ENCODE results near the gene KANSL3.
"Not testable (repeated sequence)": the region's sequence is repeated elsewhere in the genome, so short reads cannot be mapped to it uniquely, and the experiment has no call there.

KANSL3 gene

GRCh38 chr2:96638144-96639121, at the start of gene KANSL3:
Gene KANSL3, minus strand, starts transcription at chr2:96638312. Its CDS starts 1,177 bp downstream, at chr2:96637135.
- DNase-seq: peak; percentile 76 to 85

DNA sequence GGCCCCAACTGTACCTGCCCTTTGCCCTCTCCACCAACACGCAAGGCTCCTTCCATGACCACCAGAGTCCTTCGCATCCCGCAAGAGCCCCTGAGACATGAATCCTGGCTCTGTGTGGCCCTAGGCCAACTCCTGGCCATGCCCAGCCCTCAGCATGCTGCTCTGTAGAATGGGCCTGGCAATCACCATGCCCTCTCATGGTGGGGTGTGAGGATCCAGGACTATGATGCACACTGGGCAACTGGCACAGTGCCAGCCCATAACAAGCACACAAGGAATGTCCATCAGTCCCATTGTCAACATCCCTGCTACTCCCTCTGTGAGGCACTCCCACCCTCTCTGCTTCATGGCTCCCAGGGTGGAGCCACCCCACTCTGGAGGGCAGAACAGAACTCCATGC, 49.2 kb upstream of the KANSL3 start:
- DNase-seq: no peak

GRCh38 chr2:96685577-96686459, 47.7 kb upstream of the KANSL3 start:
- DNase-seq: peak; percentile 76 to 86

DNA sequence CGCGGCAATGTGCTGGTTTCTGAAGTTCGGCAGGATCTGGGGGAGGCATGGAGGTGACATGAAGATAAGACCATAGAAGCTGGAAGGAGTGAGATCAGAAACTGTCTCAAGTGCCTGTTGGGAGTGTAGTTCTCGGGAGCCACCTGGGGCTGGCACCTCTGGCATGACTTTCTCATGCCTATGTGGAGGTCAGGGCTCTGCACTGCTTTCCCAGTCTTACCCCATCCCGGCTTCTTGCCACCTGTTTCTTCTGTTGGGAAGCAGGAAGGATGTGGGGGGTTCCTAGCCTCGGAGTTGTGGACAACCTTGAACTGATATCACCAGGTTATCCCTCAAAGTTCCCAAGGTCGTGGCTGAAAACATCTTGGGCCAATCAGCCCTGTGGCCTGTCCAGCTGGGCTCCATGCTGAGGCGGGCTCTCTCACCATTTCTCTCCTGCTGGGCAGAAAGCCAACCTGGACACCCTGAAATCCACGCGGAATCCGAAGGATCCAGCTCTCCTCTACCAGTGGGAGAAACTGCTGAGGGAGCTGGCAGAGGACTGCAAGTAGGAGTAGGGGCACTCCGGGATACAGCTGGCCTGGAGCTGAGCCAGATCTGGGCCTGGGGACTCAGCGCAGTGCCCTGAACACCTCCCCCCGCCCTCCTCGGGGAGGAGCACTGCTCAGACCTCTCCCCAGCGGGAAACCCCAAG, 46.9 kb upstream of the KANSL3 start:
- peak in 1 of 2 experiments; percentile 38 for DNase-seq

DNA sequence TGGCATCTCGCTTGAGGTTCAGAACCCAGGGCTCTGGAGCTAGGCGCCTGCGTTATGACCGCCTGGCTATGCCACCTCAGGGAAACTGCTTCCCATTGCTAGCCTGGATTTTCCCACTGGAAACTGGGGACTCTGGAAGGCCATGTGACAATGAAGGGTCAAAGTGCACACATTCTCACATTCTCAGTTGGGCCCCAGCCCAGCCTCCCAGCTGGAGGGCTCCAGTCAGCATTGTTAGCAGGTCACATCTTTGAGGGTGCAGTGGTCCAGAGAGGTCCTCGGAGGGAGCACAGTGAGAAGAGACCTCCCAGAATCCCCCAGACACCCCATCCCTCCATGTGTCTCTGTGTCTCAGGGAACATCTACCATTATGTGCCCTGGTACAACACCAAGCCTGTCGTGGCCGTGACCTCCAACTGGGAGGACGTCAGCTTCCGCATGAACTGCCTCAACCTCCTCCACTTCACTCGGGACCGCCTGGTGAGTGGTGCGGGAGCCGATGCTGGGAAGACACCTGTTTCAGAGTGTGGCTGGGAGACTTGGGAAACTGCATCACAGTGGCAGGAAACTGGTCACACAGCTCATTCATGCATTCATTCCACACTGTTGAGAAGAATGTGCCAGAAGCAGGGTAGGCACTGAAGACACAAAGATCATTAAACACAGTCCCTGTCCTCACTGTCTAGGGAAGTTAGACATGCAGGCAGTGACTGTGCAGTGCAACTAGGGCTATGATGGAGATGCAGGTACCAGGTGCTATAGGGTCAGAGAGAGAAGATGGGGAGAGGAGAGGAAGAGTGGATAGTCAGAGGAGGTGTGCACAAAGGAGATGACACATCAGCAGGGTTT, 46.1 kb upstream of the KANSL3 start:
- no peak for DNase-seq

DNA sequence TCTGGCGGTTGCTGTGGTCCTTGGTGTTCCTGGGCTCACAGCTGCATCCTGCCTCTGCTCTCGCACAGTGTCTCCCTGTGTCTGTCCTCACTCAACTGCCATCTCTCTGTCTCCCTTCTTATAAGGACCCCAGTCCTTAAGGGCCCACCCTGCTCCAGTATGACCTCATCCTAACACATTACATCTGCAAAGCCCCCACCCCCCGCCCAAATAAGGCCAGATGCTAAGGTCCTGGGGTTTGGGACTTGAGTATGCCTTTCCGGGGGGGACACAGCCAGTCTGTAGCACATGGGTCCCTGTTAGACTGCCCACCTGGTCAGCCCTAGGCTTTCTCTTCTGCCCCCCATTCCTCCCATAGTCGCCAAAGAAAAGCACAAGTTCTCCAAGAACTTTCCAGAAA, 45.2 kb upstream of the KANSL3 start:
- no peak for DNase-seq

DNA sequence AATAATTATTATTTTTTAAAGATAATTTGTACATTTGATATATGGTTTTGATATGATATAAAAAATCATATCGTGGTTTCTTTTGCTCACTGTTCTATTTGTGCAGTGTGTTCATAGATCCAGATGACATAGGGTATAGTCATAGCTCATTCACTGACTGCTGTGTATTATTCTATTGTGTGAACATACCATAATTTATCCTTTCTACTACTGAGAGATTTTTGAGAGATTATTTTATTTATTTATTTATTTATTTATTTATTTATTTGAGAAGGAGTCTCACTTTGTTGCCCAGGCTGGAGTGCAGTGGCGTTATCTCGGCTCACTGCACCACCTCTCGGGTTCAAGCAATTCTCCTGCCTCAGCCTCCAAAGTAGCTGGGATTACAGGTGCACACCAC, 43.4 kb upstream of the KANSL3 start:
- no peak for DNase-seq

- no peak for DNase-seq
Measured at GRCh38 chr2:96680561-96681141, 42.5 kb upstream of the KANSL3 start.

DNA sequence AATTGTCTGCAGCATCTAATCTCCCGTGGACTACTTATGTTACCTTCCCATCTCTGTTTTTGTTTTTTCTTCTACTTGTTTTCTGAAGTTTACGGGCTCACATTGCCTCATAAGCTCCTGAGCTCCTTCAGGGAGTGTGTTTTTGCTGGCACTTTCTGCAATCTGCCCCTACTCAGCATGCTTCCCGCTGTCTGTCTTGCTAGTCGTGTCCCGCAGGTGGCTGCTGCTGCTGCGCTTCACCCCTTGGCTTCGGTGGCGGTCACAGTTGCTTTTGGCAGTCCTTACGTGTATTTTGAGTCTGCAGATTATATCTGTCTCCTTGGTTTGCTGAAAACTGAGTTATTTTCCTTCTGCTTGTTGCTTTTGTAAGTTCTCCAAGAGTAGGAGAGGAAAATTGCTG, 41.7 kb upstream of the KANSL3 start:
- DNase-seq: no peak

GRCh38 chr2:96669539-96670215, 31.6 kb upstream of the KANSL3 start:
- no peak for DNase-seq

DNA sequence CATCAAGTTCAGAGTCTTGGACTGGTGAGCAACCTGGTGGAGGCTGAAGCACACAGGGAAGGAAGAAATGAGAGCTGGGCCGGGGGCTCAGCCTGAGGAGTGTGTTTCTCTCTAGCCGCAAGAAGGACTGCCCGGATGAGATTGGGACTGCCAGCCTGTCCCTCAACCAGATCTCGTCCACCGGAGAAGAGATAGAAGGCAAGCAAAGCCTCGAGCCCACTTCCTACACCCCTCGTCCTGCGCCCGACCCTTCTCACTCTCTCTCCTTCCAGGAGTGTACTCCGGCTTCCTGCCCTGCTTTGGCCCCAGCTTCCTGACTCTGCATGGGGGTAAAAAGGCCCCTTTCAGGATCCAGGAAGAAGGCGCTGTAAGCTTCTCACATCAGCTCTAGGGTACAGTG, 30.7 kb upstream of the KANSL3 start:
- DNase-seq: no peak

- not testable (repeated sequence) for DNase-seq
Measured at GRCh38 chr2:96665717-96666116, 27.6 kb upstream of the KANSL3 start.

DNA sequence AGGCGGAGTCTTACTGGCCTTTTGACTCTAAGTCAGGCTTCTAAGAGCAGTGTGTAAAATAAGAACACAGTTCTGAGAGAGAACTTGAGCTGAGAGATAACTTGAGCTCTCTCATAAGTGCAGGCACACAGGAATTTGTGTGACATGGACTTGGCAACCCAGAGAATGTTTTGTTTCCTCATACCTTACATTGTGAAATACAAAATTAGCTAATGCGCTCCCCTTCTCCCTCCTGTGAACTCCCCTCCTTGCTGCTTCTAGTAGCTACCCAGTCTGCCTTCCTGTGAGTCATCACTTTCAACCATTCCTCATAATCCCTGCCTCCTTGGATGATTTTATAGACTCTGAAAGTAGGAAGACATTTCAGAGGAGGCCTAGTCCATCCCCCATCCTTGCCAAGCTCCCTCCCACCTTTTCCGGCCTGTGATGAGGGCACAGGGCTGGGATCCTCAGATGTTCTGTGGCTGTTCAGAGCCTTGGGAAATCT, 27.0 kb upstream of the KANSL3 start:
- DNase-seq: no peak

DNA sequence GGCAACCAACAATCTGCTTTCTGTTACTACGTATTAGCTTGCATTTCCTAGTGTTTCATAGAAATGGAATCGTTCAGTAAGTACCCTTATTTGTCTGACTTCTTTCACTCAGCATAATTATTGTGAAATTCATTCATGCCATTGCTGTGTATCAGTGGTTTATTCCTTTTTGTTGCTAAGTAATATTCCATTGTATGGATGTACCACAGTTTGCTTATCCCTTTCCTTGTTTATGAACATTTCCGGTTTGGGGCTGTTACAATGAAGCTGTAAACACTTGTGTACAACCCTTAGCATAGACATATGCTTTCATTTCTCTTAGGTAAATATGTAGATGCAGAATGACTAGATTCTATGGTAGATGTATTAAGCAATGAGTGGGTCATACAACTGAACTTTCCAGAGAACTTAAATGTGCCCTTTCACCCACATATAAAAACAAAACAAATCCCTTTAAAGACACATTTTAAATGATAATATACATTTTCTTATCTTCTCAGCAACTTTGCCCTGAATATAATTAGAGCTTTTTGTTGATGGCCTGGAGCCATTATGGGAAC, 26.3 kb upstream of the KANSL3 start:
- DNase-seq: no peak

- no peak for DNase-seq
Measured at GRCh38 chr2:96663829-96664228, 25.7 kb upstream of the KANSL3 start.

DNA sequence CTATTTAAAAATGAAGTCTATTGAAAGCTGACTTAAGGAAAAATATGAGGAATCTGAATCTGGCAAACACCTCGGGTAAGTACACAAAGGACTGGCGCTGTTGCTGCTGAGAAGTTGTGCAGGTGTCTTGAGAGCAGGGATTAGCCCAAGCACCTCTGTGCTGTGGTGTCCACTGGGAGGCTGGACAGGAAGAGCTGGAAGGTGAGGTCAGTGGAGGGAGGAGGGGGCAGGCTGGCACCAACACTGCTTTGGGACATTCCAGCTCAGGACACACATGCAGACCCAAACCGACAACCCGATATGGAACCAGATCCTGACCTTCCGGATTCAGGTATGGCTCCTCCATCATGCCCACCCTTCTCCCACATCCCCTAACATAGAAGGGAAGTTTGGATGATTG, 25.1 kb upstream of the KANSL3 start:
- DNase-seq: no peak

DNA sequence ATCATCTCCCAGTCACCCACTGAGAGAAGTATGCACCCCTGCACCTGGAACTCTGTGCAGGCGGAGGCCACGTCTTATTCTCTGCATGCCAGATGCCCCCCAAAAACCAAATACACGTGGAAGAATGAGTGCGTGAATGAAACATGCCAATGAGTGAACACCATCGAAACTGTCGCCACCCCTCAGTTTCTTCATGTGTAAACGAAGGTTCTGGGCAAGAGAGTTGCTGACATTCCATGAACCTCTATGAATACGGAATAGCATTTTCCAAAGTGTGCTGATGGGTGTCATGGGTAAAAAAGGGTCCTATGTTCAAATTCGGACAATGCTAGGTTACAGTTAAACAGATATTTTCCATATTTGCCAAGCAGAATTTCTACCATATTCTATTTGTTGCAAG, 24.2 kb upstream of the KANSL3 start:
- DNase-seq: no peak

DNA sequence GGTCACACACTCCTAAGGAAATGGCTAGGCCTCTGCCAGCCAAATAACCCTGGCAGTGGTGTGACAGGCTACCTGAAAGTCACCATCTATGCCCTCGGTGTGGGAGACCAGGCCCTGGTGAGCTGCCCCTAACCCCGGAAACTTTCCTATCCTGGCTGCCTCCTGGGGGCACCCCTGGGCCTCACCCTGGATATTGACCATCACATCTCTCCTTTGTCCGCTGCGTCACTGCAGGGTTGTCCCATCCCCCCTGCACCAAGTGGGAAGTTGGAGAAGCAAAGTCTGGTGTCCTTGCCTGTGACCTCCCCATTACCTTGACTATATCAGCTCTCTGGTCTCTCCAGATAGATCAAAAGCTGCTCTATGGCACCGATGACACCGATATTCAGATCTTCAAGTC, 23.2 kb upstream of the KANSL3 start:
- no peak for DNase-seq

GRCh38 chr2:96656540-96656939, 18.4 kb upstream of the KANSL3 start:
- DNase-seq: no peak

DNA sequence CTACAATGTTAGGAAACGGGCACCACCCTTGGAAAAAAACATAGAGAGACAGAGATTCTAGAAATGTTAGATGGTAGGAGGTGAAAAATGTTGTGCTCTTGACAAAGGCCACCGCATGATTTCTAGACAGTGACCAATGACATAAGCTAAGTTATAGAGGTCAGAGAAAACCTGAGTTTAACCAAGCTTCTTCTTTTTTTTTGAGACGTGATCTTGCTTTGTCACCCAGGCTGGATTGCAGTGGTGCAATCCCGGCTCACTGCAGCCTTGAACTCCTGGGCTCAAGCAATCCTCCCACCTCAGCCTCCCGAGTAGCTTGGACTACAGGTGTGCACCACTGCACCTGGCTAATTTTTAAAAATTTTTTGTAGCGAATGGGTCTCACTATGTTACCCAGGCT, 17.4 kb upstream of the KANSL3 start:
- DNase-seq: no peak

- not testable (repeated sequence) for DNase-seq
Measured at GRCh38 chr2:96654791-96655190, 16.7 kb upstream of the KANSL3 start.
